OCI-LY7 (cell line): Measurements from ENCODE around the gene RAB3C. TPM values are rescaled to one million over a fixed set of nuclear protein-coding genes. Genes with fewer than 3 reads are reported as not detected.

Experiments
- BruUV-seq: library from RNA; stranded (reverse); fragments of 400-500 nt; replicated peaks from 2 replicates; lab custom pipeline; 2021; lab: Mats Ljungman, UMichigan
- CTCF ChIA-PET: fragments of 300-600 bp; sonication (Branson Sonifier 250); formaldehyde crosslinking; loops from one replicate; lab custom pipeline; 2022; ENCODE audit warnings: antibody characterized with exemption; ENCODE audit not compliant: unreplicated experiment; lab: Charles Lee
- POLR2A ChIA-PET: fragments of 300-600 bp; sonication (Branson Sonifier 250); formaldehyde crosslinking; loops from one replicate; lab custom pipeline; 2022; ENCODE audit warnings: antibody characterized with exemption; lab: Charles Lee
- DNase-seq: peaks from one replicate; pipeline ENCODE4 v3.0.0-alpha.2; 2015; ENCODE audit warnings: low spot score
- H2AFZ ChIP-seq: fragments of 200-600 bp; sonication (generic), shearing (Covaris generic); 2 replicates; pipeline ENCODE4 v1.6.1; 2014; ENCODE audit warnings: mild to moderate bottlenecking, antibody characterized with exemption, low read length, moderate library complexity
- H3K27ac ChIP-seq: fragments of 200-600 bp; sonication (generic); 2 replicates; pipeline ENCODE4 v1.5.1; 2014; ENCODE audit warnings: mixed run types, low read depth, mild to moderate bottlenecking, moderate library complexity, low read length, inconsistent platforms; ENCODE audit not compliant: poor library complexity, severe bottlenecking
- H3K36me3 ChIP-seq: fragments of 200-600 bp; sonication (generic); 2 replicates; pipeline ENCODE4 v1.6.1; 2014; ENCODE audit warnings: mild to moderate bottlenecking, antibody characterized with exemption, low read length, moderate library complexity, mixed read lengths; ENCODE audit not compliant: insufficient read depth
- H3K4me1 ChIP-seq: fragments of 200-600 bp; sonication (generic); 2 replicates; pipeline ENCODE4 v1.5.1; 2014; ENCODE audit warnings: mild to moderate bottlenecking, low read length; ENCODE audit not compliant: insufficient read depth, poor library complexity, severe bottlenecking
- H3K4me2 ChIP-seq: fragments of 200-600 bp; sonication (generic); 2 replicates; pipeline ENCODE4 v1.6.1; 2014; ENCODE audit warnings: mild to moderate bottlenecking, low read length
- H3K4me3 ChIP-seq: fragments of 200-600 bp; sonication (generic); 2 replicates; pipeline ENCODE4 v1.5.1; 2014; ENCODE audit warnings: mild to moderate bottlenecking, low read depth, low read length; ENCODE audit not compliant: poor library complexity, severe bottlenecking
- H3K79me2 ChIP-seq: fragments of 200-600 bp; sonication (generic); 2 replicates; pipeline ENCODE4 v1.6.1; 2016; ENCODE audit warnings: low read depth, mild to moderate bottlenecking, low read length, moderate library complexity, mixed read lengths; ENCODE audit not compliant: insufficient read depth
- H3K9me2 ChIP-seq: fragments of 200-600 bp; sonication (generic); 2 replicates; pipeline ENCODE4 v1.6.1; 2016; ENCODE audit warnings: mild to moderate bottlenecking, low read length, mixed read lengths; ENCODE audit not compliant: insufficient read depth
- H3K9me3 ChIP-seq: fragments of 200-600 bp; sonication (generic); 2 replicates; pipeline ENCODE4 v1.6.1; 2014; ENCODE audit warnings: mild to moderate bottlenecking, mixed run types, low read length, mixed read lengths
- H4K20me1 ChIP-seq: fragments of 200-600 bp; sonication (generic); 2 replicates; pipeline ENCODE4 v1.6.1; 2014; ENCODE audit warnings: mild to moderate bottlenecking, antibody characterized with exemption, low read length, moderate library complexity, mixed read lengths; ENCODE audit not compliant: insufficient read depth
- EZH2phosphoT487 ChIP-seq: fragments of 200-600 bp; sonication (generic); IDR thresholded peaks from 2 replicates; pipeline ENCODE4 v1.6.1; 2018; ENCODE audit warnings: low read depth, borderline replicate concordance, mild to moderate bottlenecking, mixed run types, antibody characterized with exemption, low read length, moderate library complexity, mixed read lengths
- intact Hi-C: fragments of 100-400 bp; cut with micrococcal nuclease; formaldehyde crosslinking; loops from one replicate; pipeline ENCODE4 v1.10.0; 2022; ENCODE audit not compliant: unreplicated experiment
- total RNA-seq, 2 experiments: library from RNA; depleted of rRNA in 1 of 2; stranded (reverse); fragments of >200 nt in 1 of 2; shearing (Covaris generic) in 1 of 2; gene quantifications; 2 replicates each; pipeline ENCODE4 v1.2.3, GENCODE V29; 2014 to 2022
- TF ChIP-seq, protein P1 (sequence below): fragments of 200-600 bp; sonication (generic); conservative IDR thresholded peaks from 2 replicates; pipeline ENCODE4 v1.5.1; 2014; ENCODE audit warnings: mild to moderate bottlenecking, antibody characterized with exemption, low read length, moderate library complexity, mixed read lengths

RAB3C gene
- total RNA-seq, 2 experiments from 2014 or later = not detected

DNA sequence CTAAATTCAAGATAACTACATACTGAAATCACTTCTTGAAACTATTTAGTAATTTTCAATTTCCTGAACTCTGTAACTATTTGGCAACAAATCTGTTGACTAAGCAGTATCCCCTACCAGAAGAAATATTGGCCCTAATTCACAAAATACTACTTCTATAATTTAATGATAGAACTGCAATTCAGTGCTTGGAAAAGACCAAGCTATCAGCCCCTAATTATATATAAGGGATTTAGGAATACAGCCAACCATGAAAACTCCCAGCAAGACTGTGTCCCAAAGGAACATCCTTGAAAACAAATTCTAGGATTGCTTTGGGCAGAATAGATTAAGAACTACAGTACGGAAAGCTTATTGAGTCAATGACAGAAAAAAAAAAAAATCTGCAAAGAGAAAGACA lies 169.2 kb downstream of the RAB3C start:
- Histone ChIP-seq H2AFZ (no peak overlapping the region), H3K36me3 (no peaks in the 10 kb centered on the region), H4K20me1 (no peaks in the 10 kb centered on the region), H3K4me3 (no peak overlapping the region), H3K9me2 (no peaks in the 10 kb centered on the region), H3K27ac (no peak overlapping the region), H3K4me2 (no peak overlapping the region), H3K4me1 (no peaks in the 10 kb centered on the region), H3K79me2 (no peaks in the 10 kb centered on the region), H3K9me3 (no peaks in the 10 kb centered on the region)
- ChIA-PET CTCF (no interaction called here), POLR2A (interaction anchor here (0.8 kb wide), 1 partner anchor 22 kb away, joined by 4 read pairs; no protein-coding TSS in a partner anchor)
- no peak for DNase-seq
- no TSS peak for BruUV-seq
- intact Hi-C loops = no loop called here
- TF ChIP-seq, protein P1, sequence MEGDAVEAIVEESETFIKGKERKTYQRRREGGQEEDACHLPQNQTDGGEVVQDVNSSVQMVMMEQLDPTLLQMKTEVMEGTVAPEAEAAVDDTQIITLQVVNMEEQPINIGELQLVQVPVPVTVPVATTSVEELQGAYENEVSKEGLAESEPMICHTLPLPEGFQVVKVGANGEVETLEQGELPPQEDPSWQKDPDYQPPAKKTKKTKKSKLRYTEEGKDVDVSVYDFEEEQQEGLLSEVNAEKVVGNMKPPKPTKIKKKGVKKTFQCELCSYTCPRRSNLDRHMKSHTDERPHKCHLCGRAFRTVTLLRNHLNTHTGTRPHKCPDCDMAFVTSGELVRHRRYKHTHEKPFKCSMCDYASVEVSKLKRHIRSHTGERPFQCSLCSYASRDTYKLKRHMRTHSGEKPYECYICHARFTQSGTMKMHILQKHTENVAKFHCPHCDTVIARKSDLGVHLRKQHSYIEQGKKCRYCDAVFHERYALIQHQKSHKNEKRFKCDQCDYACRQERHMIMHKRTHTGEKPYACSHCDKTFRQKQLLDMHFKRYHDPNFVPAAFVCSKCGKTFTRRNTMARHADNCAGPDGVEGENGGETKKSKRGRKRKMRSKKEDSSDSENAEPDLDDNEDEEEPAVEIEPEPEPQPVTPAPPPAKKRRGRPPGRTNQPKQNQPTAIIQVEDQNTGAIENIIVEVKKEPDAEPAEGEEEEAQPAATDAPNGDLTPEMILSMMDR = no peak
- no peak for TF ChIP-seq EZH2phosphoT487

- H3K9me2 ChIP-seq = no peaks in the 10 kb centered on the region
- ChIA-PET POLR2A (interaction anchor here (1.0 kb wide), 1 partner anchor 75 kb away, joined by 3 read pairs; no protein-coding TSS in a partner anchor), CTCF (no interaction called here)
- no TSS peak for BruUV-seq
- intact Hi-C loops = no loop called here
- no peak for DNase-seq
- no peak overlapping the region for H3K27ac ChIP-seq
- H3K4me2 ChIP-seq = no peak overlapping the region
- no peak overlapping the region for H2AFZ ChIP-seq
- no peaks in the 10 kb centered on the region for H3K9me3 ChIP-seq
- H3K79me2 ChIP-seq = no peaks in the 10 kb centered on the region
- no peaks in the 10 kb centered on the region for H3K4me1 ChIP-seq
- H3K36me3 ChIP-seq = no peaks in the 10 kb centered on the region
- no peak overlapping the region for H3K4me3 ChIP-seq
- no peak for TF ChIP-seq EZH2phosphoT487
- TF ChIP-seq, protein P1 = no peak
- H4K20me1 ChIP-seq = no peaks in the 10 kb centered on the region
These were observed 170.6 kb downstream of the RAB3C start for GRCh38 chr5:58753446-58753845.

GRCh38 chr5:58754250-58754649 lies 171.4 kb downstream of the RAB3C start:
- Histone ChIP-seq H3K4me1 (no peaks in the 10 kb centered on the region), H3K27ac (no peak overlapping the region), H3K4me2 (no peak overlapping the region), H3K36me3 (no peaks in the 10 kb centered on the region), H3K79me2 (no peaks in the 10 kb centered on the region), H3K9me3 (no peaks in the 10 kb centered on the region), H3K9me2 (no peaks in the 10 kb centered on the region), H2AFZ (no peak overlapping the region), H4K20me1 (no peaks in the 10 kb centered on the region), H3K4me3 (no peak overlapping the region)
- POLR2A ChIA-PET = interaction anchor here (0.6 kb wide), 1 partner anchor 437 kb away, joined by 3 read pairs; no protein-coding TSS in a partner anchor
- TF ChIP-seq EZH2phosphoT487 = no peak
- no peak for DNase-seq
- BruUV-seq = no TSS peak
- CTCF ChIA-PET = no interaction called here
- intact Hi-C loops = no loop called here
